Measurements from ENCODE around the gene NCOA6. TPM values are rescaled to one million over a fixed set of nuclear protein-coding genes. Genes with fewer than 3 reads are reported as not detected.
A peak's percentile ranks its signal among the peaks of the same experiment; 100 is the strongest.
"Not testable (repeated sequence)": the region's sequence is repeated elsewhere in the genome, so short reads cannot be mapped to it uniquely, and the experiment has no call there.

NCOA6 gene
- total RNA-seq, 4 donors from 2014 or later = 26.5 to 33.8 (median 32.3) TPM

DNA sequence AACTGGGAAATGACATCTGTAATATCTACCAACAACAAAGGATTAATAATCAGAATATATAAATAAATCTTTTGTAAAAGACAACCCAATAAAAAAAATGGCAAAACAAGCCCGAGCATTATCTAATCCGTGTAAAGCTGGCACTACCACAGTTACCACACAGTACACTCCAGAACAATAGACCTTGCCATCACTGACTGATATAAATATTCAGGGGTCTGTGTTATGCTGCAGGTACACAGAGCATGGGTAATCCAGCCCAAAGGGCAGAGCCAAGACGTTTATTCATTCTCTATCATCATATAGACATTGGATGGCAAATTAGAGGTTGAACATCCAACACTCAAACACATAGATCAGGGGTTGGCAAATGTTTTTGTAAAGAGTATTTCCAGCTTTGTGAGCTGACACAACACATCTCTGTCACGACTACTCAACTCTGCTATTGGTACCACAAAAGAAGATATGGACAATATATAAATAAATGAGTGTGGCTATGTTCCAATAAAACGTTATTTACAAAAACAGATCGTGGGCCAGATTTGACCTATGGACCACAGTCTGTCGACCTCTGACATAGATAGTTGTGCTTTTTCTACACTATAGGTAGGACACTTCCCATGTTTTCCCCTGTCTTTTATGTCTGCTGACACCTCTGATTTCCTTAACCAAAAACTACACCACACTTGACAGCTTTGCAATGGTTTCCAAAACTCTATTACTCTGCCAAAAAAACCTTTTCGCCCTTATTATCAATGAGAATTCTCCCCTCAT lies 4.5 kb downstream of the NCOA6 start:
- Histone ChIP-seq H3K27me3 (no peaks in the 10 kb centered on the region), H3K4me1 (peaks cover 4 to 24% of the 10 kb centered on the region in 2 donors)
- DNase-seq = no peak

DNA sequence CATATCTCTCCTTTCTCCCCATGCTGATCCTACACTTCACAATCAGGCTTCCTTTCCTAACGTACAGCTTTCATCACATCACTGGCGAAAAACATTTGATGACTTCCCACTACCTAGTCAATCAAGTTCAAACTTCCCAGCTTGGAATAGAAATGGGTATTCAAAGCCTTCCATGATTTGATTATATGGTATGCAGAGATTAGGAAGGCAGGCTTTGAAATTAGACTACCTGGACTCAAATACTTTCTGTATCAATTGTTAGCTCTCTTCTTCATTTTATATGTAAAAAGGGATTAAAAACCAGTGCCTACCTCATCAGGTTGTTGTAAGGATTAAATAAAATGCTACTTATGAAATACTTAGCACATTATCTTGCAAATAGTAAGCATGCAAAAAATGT lies 7.7 kb downstream of the NCOA6 start:
- Histone ChIP-seq H3K4me3 (replicated peaks in 1 of 3) (no peak overlapping the region), H3K4me1 (peaks cover 11 to 16% of the 10 kb centered on the region in 2 donors), H3K36me3 (no peaks in the 10 kb centered on the region), H3K27me3 (no peaks in the 10 kb centered on the region), H3K27ac (no peak overlapping the region), H3K9me3 (no peaks in the 10 kb centered on the region)
- DNase-seq = no peak
- 68 to 72% methylated on average over 2 of the region's 2 CpGs for WGBS, 2 donors
- TF ChIP-seq, protein P1, sequence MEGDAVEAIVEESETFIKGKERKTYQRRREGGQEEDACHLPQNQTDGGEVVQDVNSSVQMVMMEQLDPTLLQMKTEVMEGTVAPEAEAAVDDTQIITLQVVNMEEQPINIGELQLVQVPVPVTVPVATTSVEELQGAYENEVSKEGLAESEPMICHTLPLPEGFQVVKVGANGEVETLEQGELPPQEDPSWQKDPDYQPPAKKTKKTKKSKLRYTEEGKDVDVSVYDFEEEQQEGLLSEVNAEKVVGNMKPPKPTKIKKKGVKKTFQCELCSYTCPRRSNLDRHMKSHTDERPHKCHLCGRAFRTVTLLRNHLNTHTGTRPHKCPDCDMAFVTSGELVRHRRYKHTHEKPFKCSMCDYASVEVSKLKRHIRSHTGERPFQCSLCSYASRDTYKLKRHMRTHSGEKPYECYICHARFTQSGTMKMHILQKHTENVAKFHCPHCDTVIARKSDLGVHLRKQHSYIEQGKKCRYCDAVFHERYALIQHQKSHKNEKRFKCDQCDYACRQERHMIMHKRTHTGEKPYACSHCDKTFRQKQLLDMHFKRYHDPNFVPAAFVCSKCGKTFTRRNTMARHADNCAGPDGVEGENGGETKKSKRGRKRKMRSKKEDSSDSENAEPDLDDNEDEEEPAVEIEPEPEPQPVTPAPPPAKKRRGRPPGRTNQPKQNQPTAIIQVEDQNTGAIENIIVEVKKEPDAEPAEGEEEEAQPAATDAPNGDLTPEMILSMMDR (IDR thresholded peaks at IDR 0.05) = no peak
- no peak for TF ChIP-seq POLR2A (IDR thresholded peaks at IDR 0.05)
- intact Hi-C loops (cut with DNase I) = no loop called here

More for the DNA sequence above, 4.5 kb downstream of the NCOA6 start:
- 76 to 78% methylated on average over 8 of the region's 8 CpGs for WGBS, 2 donors
- TF ChIP-seq, protein P1 (IDR thresholded peaks at IDR 0.05) = no peak
- no peak for TF ChIP-seq POLR2A (IDR thresholded peaks at IDR 0.05)
- no peak overlapping the region for H3K27ac ChIP-seq
- H3K9me3 ChIP-seq = no peaks in the 10 kb centered on the region
- H3K4me3 ChIP-seq (replicated peaks in 1 of 3) = no peak overlapping the region
- intact Hi-C loops (cut with DNase I) = no loop called here
- H3K36me3 ChIP-seq = no peaks in the 10 kb centered on the region

DNA sequence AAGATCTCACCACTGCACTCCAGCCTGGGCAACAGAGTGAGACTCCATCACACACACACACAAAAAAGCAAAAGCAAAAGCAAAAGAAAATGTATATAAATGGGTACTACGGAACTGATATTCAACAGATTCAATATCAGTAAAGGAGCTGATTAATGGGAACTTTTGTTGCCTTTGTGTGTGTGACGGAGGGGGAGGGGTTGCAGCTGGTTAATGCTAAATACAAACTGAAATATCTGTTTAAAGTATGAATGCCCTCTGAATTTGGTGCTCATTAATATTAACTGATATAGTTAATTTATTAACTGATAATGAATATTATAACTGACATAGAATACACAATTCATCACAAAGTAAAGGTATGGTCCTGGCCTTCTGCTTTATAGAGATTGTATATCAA lies 8.4 kb downstream of the NCOA6 start:
- TF ChIP-seq, protein P1 (IDR thresholded peaks at IDR 0.05) = no peak
- TF ChIP-seq POLR2A (IDR thresholded peaks at IDR 0.05) = no peak
- Histone ChIP-seq H3K4me1 (peaks cover 11% of the 10 kb centered on the region in 2 donors), H3K4me3 (replicated peaks in 1 of 3) (no peak overlapping the region), H3K27me3 (no peaks in the 10 kb centered on the region), H3K27ac (no peak overlapping the region), H3K9me3 (no peaks in the 10 kb centered on the region), H3K36me3 (no peaks in the 10 kb centered on the region)
- WGBS, 2 donors = 72 to 96% methylated on average over 2 of the region's 2 CpGs
- no peak for DNase-seq
- intact Hi-C loops (cut with DNase I) = no loop called here

DNA sequence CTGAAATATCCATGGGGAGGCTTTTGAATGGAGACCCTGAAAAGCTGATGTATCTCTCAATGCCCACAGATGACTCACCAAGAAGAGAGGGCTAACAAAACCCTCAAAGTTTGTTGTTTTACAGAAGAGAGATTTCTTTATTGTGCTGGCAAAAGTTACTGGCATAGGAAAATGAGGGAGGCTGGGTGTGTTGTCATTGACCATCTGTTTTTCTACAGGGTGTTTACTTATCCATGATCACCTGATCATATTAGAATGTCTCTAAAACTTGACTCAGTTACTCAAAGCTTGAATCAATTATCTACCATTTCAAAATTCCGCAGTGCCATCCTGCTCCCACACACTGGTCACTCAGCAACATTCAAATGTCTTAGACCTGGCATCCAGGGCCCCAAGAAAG lies 9.8 kb downstream of the NCOA6 start:
- Histone ChIP-seq H3K9me3 (no peaks in the 10 kb centered on the region), H3K4me1 (peaks cover 11 to 14% of the 10 kb centered on the region in 2 donors), H3K27ac (peak overlapping the region in 1 of 3 donors; percentile 3), H3K27me3 (no peaks in the 10 kb centered on the region), H3K36me3 (no peaks in the 10 kb centered on the region), H3K4me3 (replicated peaks in 1 of 3) (no peak overlapping the region)
- no peak for DNase-seq
- intact Hi-C loops (cut with DNase I) = no loop called here
- TF ChIP-seq, protein P1 (IDR thresholded peaks at IDR 0.05) = no peak
- no peak for TF ChIP-seq POLR2A (IDR thresholded peaks at IDR 0.05)
- 97 to 100% methylated on average over 1 of the region's 1 CpG for WGBS, 2 donors

DNA sequence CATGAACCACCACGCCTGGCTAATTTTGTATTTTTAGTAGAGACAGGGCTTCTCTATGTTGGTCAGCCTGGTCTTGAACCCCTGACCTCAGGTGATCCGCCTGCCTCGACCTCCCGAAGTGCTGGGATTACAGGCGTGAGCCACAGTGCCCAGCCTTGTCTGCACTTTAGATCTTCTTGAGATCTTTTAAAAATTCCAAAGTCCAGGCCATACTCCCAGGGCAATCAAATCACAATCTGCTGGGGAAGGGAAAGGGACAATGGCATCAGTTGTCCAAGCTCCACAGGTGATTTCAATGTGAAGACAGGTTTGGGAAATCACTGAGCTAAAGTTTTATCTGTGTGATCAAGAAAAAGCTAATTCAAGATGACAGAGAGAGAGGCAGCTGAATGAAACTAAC lies 16.9 kb downstream of the NCOA6 start:
- DNase-seq = no peak
- no peaks in the 10 kb centered on the region for H3K27me3 ChIP-seq
- no peak overlapping the region for H3K4me3 ChIP-seq (replicated peaks in 1 of 3)
- WGBS, 2 donors = 97 to 98% methylated on average over 5 of the region's 5 CpGs
- no peaks in the 10 kb centered on the region for H3K36me3 ChIP-seq
- intact Hi-C loops (cut with DNase I) = no loop called here
- no peaks in the 10 kb centered on the region for H3K9me3 ChIP-seq
- H3K4me1 ChIP-seq = peaks cover 5 to 17% of the 10 kb centered on the region in 2 donors
- TF ChIP-seq POLR2A (IDR thresholded peaks at IDR 0.05) = no peak
- TF ChIP-seq, protein P1 (IDR thresholded peaks at IDR 0.05) = no peak
- H3K27ac ChIP-seq = no peak overlapping the region

DNA sequence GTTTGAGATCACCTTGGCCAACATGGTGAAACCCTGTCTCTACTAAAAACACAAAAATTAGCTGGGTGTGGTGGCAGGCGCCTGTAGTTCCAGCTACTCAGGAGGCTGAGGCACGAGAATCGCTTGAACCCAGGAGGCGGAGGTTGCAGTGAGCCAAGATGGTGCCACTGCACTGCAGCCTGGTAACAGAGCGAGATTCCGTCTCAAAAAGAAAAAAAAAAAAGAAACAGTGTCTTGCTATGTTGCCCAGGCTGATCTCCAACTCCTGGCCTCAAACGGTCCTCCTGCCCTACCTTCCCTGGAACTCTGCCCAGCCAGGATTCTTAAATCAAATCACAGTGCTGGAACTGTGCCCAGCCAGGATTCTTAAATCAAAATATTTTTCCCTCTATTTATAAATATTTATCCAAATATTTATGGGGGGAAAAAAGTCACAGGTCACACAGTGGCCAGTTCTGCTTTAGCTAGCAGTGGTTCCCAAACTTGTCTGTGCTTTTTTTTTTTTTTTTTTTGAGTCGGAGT lies 17.4 kb downstream of the NCOA6 start:
- peaks cover 5 to 17% of the 10 kb centered on the region in 2 donors for H3K4me1 ChIP-seq
- WGBS, 2 donors = 77 to 87% methylated on average over 8 of the region's 8 CpGs
- H3K27ac ChIP-seq; intact Hi-C loops (cut with DNase I); H3K9me3 ChIP-seq; H3K36me3 ChIP-seq; H3K27me3 ChIP-seq; H3K4me3 ChIP-seq (replicated peaks in 1 of 3): not testable (repeated sequence)
- DNase-seq = peak; percentile 59 to 67

All from thyroid gland (tissue), 4 donors.